Spleen (tissue), 11 donors: ENCODE data around the gene PPP1R37. TPM values are rescaled to one million over a fixed set of nuclear protein-coding genes. Genes with fewer than 3 reads are reported as not detected.

Source experiments
- DNase-seq: peaks from one replicate; pipeline ENCODE4 v3.0.0-alpha.2; 2020
- H3K27ac ChIP-seq, 8 donors: fragments of 200-600 bp; sonication (generic) in 7 of 8; 1 replicate in 4 of 8; 2 replicates in 4 of 8; pipeline versions ENCODE4 v1.5.0 to v1.8.0; 2016 to 2021; ENCODE audit warnings: inconsistent platforms in 4 of 8, mild to moderate bottlenecking in 4 of 8, moderate library complexity in 1 of 8
- H3K27me3 ChIP-seq, 7 donors: fragments of 200-600 bp; sonication (generic) in 6 of 7; replicated peaks in 1 of 7; 1 replicate in 4 of 7; 2 replicates in 3 of 7; pipeline versions ENCODE4 v1.5.0 to v1.8.0; 2016 to 2021; ENCODE audit warnings: inconsistent platforms in 3 of 7, mild to moderate bottlenecking in 1 of 7
- H3K36me3 ChIP-seq, 6 donors: fragments of 200-600 bp; sonication (generic) in 5 of 6; 1 replicate in 4 of 6; 2 replicates in 2 of 6; pipeline versions ENCODE4 v1.5.0 to v1.8.0; 2016 to 2021; ENCODE audit warnings: inconsistent platforms in 2 of 6
- H3K4me1 ChIP-seq, 6 donors: fragments of 200-600 bp; sonication (generic) in 5 of 6; 1 replicate in 3 of 6; 2 replicates in 3 of 6; pipeline versions ENCODE4 v1.5.0 to v1.8.0; 2016 to 2021; ENCODE audit warnings: inconsistent platforms in 3 of 6
- H3K4me3 ChIP-seq, 8 donors: fragments of 200-600 bp; sonication (generic) in 7 of 8; 1 replicate in 4 of 8; 2 replicates in 4 of 8; pipeline versions ENCODE4 v1.5.0 to v1.8.0; 2016 to 2021; ENCODE audit warnings: inconsistent platforms in 4 of 8, mild to moderate bottlenecking in 4 of 8, moderate library complexity in 2 of 8
- H3K9me3 ChIP-seq, 8 donors: fragments of 200-600 bp; sonication (generic) in 7 of 8; 1 replicate in 4 of 8; 2 replicates in 4 of 8; pipeline versions ENCODE4 v1.5.0 to v1.8.0; 2016 to 2021; ENCODE audit warnings: inconsistent platforms in 4 of 8
- POLR2A ChIP-seq, 3 donors: fragments of 450-650 bp; IDR thresholded peaks; one replicate each; pipeline ENCODE4 v1.5.1; 2017; ENCODE audit warnings: antibody characterized with exemption in 3 of 3, mild to moderate bottlenecking in 1 of 3
- POLR2AphosphoS5 ChIP-seq, 3 donors: sonication (generic); formaldehyde crosslinking; IDR thresholded peaks; one replicate each; pipeline ENCODE4 v1.5.1; 2017; ENCODE audit warnings: antibody characterized with exemption in 3 of 3
- WGBS, 5 donors: extraction: QIAGEN DNeasy Blood & Tissue Kit in 3 of 5; methylation state at CpG; one replicate each; pipeline versions ENCODE4 v1.1.5 to v1.1.7; 2013 to 2018; 5-methylcytosine and 5-hydroxymethylcytosine counted together
- intact Hi-C: fragments of 100-400 bp; cut with DNase I; formaldehyde crosslinking; loops from one replicate; pipeline ENCODE4 v1.15.0; 2023; ENCODE audit warnings: low total_unique reads
- polyA plus RNA-seq, 3 donors: library from polyadenylated mRNA; stranded (reverse); fragments of 200-250 nt; gene quantifications; one replicate each; pipeline ENCODE4 v1.2.1, GENCODE V29; 2013
- total RNA-seq, 7 donors: library from RNA; depleted of rRNA in 3 of 7; stranded (reverse); fragments of >200 nt in 3 of 7; fragmentation: NEBNext Ultra II Directional in 4 of 7; extraction: Animal tissue kit (Norgen Biotek cat#: 25700) in 4 of 7; gene quantifications; one replicate each; pipeline versions ENCODE4 v1.1.0 to v1.2.1, GENCODE V29; 2016 to 2021
- TF ChIP-seq, protein P1 (sequence below), 11 experiments: fragments of 200-600 bp in 7 of 11; fragments of 450-650 bp in 4 of 11; sonication (generic) in 4 of 11; IDR thresholded peaks in 8 of 11; conservative IDR thresholded peaks in 3 of 11; 1 replicate in 7 of 11; 2 replicates in 4 of 11; pipeline versions ENCODE4 v1.4.0 to v1.8.0; 2016 to 2021; ENCODE audit warnings: antibody characterized with exemption in 11 of 11, inconsistent platforms in 4 of 11, mild to moderate bottlenecking in 1 of 11
- donor health status: healthy with polysubstance abuse.
- donor health status: DM: no; HTN: no; CAD: no; lungs with moderate emphysema.
- donor health status: DM: no; HTN: no; CAD: no.
- donor health status: Bipolar disorder and iron deficiency.
- donor health status: healthy.
- donor health status: DM: no; HTN: no; CAD: no.
- donor health status: DM: yes; HTN: yes; CAD: no.

The PPP1R37 gene
- total and polyA plus RNA-seq, 10 donors, result 14.3 to 36.7 (median 20.0) TPM

DNA sequence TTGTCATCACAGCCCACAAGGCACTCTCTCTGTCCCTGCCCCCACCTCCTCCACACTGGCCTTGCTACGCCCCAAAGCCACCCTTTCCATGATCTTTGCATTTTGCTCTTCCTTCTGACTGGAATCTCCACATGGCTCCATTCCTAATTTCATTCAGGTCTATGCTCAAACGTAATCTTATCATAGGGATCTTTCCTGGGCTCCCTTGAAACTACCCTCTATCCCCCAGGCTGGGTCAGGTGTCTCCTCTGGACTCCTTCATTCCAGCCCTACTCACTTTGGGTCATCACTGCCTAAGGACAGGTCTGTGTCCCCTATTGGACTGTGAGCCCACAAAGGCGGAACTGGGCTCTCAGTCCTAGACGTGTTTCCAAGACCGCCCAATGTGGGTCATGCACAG, 10.8 kb upstream of the PPP1R37 start:
- Histone ChIP-seq H3K27ac (no peak overlapping the region), H3K27me3 (no peaks in the 10 kb centered on the region), H3K36me3 (peaks cover 0 to 51% (median 11%) of the 10 kb centered on the region in 6 donors), H3K4me1 (peaks cover 17 to 66% (median 40%) of the 10 kb centered on the region in 6 donors), H3K4me3 (no peak overlapping the region), H3K9me3 (no peaks in the 10 kb centered on the region)
- WGBS, 5 donors, result 91 to 97% (median 94%) methylated on average over 5 of the region's 5 CpGs
- TF ChIP-seq POLR2A (IDR thresholded peaks at IDR 0.05) (no peak), POLR2AphosphoS5 (IDR thresholded peaks at IDR 0.05) (no peak)
- TF ChIP-seq, protein P1, sequence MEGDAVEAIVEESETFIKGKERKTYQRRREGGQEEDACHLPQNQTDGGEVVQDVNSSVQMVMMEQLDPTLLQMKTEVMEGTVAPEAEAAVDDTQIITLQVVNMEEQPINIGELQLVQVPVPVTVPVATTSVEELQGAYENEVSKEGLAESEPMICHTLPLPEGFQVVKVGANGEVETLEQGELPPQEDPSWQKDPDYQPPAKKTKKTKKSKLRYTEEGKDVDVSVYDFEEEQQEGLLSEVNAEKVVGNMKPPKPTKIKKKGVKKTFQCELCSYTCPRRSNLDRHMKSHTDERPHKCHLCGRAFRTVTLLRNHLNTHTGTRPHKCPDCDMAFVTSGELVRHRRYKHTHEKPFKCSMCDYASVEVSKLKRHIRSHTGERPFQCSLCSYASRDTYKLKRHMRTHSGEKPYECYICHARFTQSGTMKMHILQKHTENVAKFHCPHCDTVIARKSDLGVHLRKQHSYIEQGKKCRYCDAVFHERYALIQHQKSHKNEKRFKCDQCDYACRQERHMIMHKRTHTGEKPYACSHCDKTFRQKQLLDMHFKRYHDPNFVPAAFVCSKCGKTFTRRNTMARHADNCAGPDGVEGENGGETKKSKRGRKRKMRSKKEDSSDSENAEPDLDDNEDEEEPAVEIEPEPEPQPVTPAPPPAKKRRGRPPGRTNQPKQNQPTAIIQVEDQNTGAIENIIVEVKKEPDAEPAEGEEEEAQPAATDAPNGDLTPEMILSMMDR (IDR thresholded peaks at IDR 0.05 in 8 of 11, conservative IDR thresholded peaks at IDR 0.05 in 3 of 11), result no peak
- no peak for DNase-seq
- intact Hi-C loops, result no loop called here

DNA sequence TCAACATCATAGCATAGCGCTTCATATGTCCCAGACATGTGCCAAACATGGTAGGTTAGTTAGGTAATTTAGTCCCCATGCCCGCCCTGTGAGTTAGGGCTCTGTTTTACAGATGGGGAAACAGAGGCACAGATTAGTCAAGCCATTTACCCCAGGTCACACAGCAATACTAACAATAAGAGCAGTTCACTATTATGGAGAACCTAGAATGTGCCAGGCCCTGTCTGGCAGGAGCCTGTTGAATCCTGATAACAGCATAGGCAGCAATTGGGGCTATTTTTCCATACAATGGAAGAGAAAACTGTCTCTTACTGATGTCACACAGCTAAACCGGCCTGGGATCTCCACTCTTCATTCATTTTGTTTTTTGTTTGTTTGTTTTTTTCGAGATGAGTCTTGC, 6.5 kb upstream of the PPP1R37 start:
- no peak for DNase-seq
- no peak for TF ChIP-seq POLR2A (IDR thresholded peaks at IDR 0.05)
- TF ChIP-seq, protein P1 (IDR thresholded peaks at IDR 0.05 in 8 of 11, conservative IDR thresholded peaks at IDR 0.05 in 3 of 11), result no peak
- no peak for TF ChIP-seq POLR2AphosphoS5 (IDR thresholded peaks at IDR 0.05)
- H3K4me1 ChIP-seq, result peaks cover 7 to 68% (median 28%) of the 10 kb centered on the region in 6 donors
- WGBS, 5 donors, result 94 to 97% (median 95%) methylated on average over 4 of the region's 4 CpGs
- H3K27ac ChIP-seq, result no peak overlapping the region
- H3K9me3 ChIP-seq, result no peaks in the 10 kb centered on the region
- H3K27me3 ChIP-seq, result no peaks in the 10 kb centered on the region
- H3K36me3 ChIP-seq, result peaks cover 0 to 84% (median 20%) of the 10 kb centered on the region in 6 donors
- H3K4me3 ChIP-seq, result no peak overlapping the region
- intact Hi-C loops, result no loop called here

DNA sequence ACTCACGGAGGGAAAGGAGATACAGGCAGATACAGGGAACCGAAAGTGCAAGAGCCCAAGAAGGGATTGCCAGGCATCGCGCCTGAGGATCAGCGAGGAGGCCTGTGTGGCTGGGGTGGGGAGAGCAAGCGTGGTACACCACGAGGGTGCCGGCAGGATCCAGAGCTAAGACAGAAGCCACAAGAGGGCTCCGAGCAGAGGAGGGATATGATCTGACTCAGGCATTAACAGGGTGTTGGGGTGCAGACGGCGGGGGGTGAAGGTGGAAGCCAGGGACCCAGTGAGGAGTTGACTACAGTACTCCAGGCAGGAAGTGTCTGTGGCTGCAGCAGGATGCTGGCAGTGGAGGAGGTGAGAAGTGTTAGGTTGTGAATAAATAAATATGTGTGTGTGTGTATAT, 5.4 kb upstream of the PPP1R37 start:
- intact Hi-C loops, result no loop called here
- DNase-seq, result peak; percentile 81
- WGBS, 5 donors, result 26 to 58% (median 33%) methylated on average over 11 of the region's 11 CpGs

DNA sequence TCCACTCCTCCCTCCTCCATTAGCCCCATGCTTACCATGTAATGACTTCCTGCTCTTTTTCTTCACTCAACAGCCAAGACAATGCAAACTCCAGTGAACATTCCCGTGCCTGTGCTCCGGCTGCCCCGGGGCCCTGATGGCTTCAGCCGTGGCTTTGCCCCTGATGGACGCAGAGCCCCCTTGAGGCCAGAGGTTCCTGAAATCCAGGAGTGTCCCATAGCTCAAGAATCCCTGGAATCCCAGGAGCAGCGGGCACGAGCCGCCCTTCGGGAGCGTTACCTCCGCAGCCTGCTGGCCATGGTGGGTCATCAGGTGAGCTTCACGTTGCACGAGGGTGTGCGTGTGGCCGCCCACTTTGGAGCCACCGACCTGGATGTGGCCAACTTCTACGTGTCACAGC, 2.9 kb upstream of the PPP1R37 start:
- peak in 1 of 3 donors; percentile 34 for TF ChIP-seq POLR2AphosphoS5 (IDR thresholded peaks at IDR 0.05)
- TF ChIP-seq POLR2A (IDR thresholded peaks at IDR 0.05), result no peak
- no peaks in the 10 kb centered on the region for H3K27me3 ChIP-seq
- no peaks in the 10 kb centered on the region for H3K9me3 ChIP-seq
- DNase-seq, result peak; percentile 80
- H3K36me3 ChIP-seq, result peaks cover 0 to 54% (median 10%) of the 10 kb centered on the region in 6 donors
- no peak overlapping the region for H3K27ac ChIP-seq
- 91 to 97% (median 95%) methylated on average over 15 to 17 of the region's 17 CpGs for WGBS, 5 donors
- intact Hi-C loops, result no loop called here
- H3K4me1 ChIP-seq, result peaks cover 21 to 83% (median 45%) of the 10 kb centered on the region in 6 donors
- no peak overlapping the region for H3K4me3 ChIP-seq

More for the DNA sequence above, 5.4 kb upstream of the PPP1R37 start:
- H3K36me3 ChIP-seq, result peaks cover 0 to 74% (median 10%) of the 10 kb centered on the region in 6 donors
- peaks cover 7 to 68% (median 28%) of the 10 kb centered on the region in 6 donors for H3K4me1 ChIP-seq
- H3K27ac ChIP-seq, result peak overlapping the region in 6 of 8 donors; percentile 9 to 73 (median 46)
- TF ChIP-seq, protein P1 (IDR thresholded peaks at IDR 0.05 in 8 of 11, conservative IDR thresholded peaks at IDR 0.05 in 3 of 11), result no peak
- TF ChIP-seq POLR2A (IDR thresholded peaks at IDR 0.05) (no peak), POLR2AphosphoS5 (IDR thresholded peaks at IDR 0.05) (peak; percentile 33 to 53 (median 46))
- no peaks in the 10 kb centered on the region for H3K27me3 ChIP-seq
- H3K4me3 ChIP-seq, result no peak overlapping the region
- no peaks in the 10 kb centered on the region for H3K9me3 ChIP-seq
